ENCODE data around the gene PTCH2.

DNA sequence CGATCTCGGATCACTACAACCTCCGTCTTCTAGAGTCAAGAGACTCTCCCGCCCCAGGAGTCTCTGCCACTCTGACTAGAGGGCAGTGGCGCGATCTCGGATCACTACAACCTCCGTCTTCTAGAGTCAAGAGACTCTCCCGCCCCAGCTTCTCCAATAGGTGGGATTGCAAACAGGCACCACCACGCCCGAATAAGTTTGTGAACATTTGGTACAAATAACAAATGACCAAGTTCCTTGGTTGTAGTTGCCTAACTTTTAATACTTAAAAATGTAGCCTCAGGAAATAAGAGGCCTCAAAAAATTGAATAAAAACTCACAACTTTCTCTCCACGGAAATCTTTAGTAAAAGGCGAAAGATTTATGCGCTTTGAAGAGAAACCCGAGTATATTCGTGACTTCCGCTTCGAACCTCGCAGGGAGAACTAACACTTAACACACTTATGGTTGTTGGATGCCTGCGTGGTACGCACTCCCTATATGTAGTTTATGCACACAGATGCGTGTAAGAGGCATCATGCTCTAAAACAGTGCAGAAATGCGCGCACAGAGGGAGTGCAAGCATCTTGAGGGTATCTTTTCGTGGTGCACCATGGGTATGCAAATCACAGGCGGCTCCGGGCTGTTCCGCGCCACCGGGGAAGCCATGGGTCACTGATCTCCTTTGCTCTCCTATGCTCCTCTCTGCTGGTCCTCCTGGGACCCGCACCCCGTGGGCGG, 23.3 kb downstream of the PTCH2 start:
- TF ChIP-seq, protein P1, sequence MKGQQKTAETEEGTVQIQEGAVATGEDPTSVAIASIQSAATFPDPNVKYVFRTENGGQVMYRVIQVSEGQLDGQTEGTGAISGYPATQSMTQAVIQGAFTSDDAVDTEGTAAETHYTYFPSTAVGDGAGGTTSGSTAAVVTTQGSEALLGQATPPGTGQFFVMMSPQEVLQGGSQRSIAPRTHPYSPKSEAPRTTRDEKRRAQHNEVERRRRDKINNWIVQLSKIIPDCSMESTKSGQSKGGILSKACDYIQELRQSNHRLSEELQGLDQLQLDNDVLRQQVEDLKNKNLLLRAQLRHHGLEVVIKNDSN (CRISPR knock-in tag; IDR thresholded peaks at IDR 0.05) = peak; percentile 74; the same call in 1 of the 2 replicates
- no peak for TF ChIP-seq CREB1 (CRISPR knock-in tag; IDR thresholded peaks at IDR 0.05)

Measured in WTC11 (cell line).